Activated CD4-positive, alpha-beta T cell treated with anti-CD3 and anti-CD28 coated beads for 24 hours (primary cell): Measurements from ENCODE around the gene CLTCL1.
A peak's percentile ranks its signal among the peaks of the same experiment; 100 is the strongest.

ENCODE experiments used
- DNase-seq, 2 donors: peaks; one replicate each; pipeline ENCODE4 v3.0.0-alpha.2; 2020; ENCODE audit warnings: low read depth in 2 of 2

The CLTCL1 gene

DNA sequence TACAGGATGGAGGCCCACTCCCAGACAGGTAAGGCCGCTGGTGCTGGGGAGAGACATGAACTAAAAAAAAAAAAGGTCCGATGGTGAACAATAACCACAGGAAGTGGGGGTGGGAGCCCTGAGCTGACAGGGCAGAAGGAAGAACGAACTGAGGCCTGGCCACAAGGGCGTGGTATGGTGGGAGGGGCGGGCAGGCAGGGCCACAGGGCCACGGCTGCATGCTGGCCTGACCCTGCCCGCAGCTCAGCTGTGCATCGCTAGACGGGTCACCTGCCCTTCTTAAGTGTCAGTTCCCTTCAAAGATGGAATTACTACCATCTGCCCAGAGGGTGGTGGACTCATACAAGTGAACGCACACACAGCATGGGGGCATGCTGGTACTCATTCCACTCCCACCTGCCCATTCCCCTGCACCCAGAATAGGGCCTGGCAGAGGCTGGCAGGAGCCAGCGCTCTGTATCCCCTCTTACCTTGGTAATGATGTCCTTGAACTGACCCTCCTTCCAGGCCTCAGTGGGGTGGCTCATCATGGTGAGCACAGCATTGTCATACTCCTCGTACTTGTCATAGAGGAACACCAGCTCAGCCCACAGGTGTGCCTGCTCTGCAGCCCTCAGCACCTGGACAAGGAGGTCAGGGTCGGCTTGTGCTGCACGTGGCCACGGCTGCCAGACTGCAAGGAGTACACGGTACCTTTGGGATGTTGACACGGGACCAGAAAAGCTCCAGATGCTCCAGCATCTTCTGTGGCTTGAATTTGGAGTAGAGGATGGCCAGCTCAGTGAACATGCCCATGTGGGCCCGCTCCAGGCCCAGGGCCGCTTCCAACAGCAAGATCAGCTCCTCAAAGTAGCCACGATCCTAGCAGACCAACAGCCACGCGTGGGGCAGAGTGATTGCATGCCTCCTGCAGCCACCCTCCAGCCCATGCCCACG lies 95.5 kb downstream of the CLTCL1 start:
- DNase-seq, result no peak

DNA sequence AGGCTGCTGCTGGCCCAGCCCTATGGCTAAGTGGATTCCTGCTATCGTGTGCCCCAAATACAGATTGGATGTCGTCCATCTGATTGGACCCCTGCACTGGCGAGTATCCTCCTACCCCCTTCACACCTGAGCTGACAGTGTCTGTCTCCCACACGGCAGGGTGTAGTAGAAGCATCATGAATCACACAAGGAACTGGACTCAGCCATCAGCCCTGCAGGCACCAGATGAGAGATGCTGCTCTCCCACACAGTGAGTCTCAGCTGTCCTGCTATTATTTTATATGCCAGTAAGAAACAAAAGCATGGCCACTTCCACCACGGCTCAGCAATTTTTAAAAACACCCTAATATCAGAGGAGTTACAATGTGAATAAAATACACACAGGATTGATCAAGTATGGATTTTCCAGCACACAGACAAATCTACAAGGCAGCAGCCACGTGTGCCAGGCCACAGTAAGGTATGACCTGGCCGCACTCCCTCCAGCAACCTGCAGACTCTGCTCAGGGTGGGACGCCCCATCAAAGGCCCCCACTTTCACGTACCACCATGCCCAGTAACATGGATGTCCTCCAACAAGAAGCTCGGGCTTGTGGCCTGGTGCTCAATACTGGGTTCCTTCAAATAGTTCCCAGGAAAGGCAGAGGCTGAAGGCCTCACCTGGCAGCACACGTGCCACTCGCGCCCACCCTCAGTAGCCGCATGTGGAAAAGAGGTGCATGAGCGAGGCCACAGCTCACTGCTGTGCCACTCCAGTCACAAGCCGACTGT lies 96.6 kb downstream of the CLTCL1 start:
- no peak for DNase-seq

GRCh38 chr22:19193879-19194278 lies 97.6 kb downstream of the CLTCL1 start:
- DNase-seq, result no peak

DNA sequence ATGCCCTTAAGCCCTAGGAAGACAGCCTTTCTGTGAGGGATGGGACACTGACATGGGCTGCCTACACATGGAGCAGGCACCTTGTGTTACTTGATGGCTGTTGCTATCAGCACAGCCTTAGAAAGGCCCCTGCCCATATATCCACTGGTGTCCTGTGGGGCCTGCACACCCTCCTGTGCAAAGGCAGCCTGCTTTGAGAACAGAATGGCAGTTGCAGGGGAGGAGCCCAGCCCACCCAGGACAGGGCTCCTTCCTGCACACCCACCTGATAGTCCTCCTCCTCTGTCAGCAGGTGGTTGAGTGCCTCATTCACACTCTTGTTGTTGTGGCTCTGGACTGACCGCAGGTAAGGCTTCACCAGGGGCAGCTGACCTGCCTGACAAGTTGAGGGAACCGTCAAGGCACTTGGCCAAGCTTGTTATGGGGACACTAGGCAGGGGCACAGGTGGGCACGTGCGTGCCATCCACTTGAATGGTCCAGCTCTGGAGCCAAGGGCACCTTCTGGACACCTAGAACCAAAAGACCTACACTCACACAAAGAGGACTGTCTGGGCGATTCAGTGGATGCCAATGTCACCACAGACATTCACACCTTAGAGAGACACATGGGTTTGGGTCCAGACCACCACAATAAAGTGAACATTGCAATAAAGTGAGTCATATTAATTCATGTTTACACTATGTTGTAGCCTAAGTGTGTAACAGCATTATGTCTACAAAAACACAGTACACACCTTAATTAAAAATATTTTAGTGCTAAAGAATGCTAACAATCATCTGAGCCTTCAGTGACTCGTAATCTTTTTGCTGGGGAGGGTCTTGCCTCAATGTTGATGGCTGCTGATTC lies 103.6 kb downstream of the CLTCL1 start:
- DNase-seq, result no peak

- DNase-seq, result no peak
Measured at GRCh38 chr22:19184276-19184997, 107.1 kb downstream of the CLTCL1 start.

DNA sequence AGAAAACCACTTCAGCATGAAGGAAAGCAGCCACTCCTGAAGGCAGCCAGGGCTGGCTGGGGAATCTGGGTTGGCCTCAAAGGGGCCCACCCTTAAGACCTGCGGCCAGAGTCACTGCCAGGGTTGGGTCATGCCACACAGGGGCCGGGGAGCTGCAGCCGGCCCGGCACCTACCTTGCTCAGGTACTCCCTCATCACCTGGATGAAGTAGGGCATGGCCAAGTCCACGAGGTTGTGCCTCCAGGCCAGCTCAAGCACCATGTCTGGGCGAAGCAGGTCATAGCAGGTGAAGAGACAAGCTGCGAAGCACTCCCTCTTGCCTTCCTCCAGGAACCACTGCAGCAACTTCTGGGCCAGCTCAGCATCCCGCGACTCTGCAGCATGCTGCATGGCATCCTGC lies 108.3 kb downstream of the CLTCL1 start:
- no peak for DNase-seq

DNA sequence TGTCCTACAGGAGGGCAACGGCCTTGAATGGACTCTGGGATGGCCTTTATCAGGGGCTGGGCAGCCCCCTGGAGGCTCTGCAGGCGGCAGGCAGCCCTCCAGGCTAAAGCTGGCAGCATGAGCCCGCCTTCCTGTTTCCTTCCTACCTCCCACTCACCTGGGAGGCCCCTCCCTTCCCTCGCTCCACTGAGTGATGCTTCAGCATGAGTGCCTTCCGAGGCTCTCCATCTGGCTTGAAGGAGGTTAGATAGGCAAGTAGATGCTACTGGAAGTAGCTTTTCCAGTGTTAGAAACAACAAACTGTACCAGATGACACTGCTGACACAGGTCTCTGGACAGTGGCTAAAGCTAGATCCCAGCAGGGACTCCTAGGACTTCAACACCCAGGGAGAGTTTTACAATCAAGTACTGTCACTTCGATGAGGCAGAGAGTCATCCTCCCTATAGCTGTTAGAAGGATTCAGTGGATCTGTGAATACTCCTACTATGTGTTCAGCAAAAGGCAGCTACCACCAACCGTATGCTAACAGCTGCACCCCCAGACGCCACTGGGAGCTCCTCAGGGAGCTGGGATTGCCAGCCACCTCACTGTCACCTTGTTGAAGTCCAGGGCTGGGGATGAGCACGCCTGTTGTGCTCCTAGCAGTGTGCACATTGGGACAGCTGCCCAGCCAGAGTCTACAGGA lies 108.9 kb downstream of the CLTCL1 start:
- DNase-seq, result no peak

DNA sequence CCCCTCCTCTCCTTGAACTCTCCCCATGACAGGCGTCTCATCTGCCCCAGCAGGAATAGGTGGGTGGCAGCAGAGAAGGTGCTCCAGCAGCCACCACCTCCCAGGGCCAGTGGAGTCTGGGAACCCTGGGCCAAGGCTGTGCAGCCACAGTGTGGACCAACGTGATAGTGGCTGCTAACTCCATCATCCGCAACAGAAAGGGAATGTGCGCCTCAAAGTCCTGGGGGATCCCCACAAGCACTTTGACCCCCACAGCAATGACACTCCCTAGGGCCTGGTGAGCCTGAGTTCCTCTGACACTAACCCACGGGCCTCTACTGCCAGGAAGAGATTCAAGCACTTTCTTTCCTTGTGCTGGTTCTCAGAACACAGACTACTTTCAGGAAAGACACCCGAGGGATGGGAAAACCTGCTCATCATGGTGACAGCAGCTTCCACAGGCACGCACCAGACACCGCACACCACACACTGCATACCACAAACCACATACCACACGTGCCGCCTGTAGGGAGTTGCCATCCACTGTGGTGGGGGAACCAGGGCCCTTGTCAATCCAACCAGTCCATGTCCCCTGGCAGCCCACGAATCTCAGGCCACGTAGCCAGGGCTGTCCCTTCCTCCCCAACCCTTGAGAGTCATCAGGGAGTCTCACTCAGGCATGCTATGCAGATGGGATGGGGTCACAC lies 109.6 kb downstream of the CLTCL1 start:
- peak in 1 of 2 donors; percentile 38 for DNase-seq

GRCh38 chr22:19180740-19181410 lies 110.6 kb downstream of the CLTCL1 start:
- no peak for DNase-seq

DNA sequence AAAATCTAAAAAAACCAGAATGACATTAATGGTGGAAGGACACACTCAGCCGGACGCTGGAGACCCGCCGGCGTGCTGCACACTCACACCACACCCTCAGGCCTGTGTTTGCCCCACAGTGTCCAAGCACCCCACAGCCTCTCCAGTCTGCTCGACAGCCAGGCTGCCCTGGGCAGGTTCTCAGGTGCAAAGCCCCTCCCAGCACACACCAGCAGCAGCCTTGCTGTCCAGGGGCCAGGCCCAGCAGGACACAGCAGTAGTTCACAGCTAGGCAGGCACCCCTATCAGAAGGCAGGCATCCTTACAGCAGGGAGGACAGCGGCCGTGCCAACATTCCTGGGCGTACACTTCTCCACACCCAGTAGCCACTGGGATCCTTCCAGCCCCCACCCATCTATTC lies 111.3 kb downstream of the CLTCL1 start:
- DNase-seq, result no peak

DNA sequence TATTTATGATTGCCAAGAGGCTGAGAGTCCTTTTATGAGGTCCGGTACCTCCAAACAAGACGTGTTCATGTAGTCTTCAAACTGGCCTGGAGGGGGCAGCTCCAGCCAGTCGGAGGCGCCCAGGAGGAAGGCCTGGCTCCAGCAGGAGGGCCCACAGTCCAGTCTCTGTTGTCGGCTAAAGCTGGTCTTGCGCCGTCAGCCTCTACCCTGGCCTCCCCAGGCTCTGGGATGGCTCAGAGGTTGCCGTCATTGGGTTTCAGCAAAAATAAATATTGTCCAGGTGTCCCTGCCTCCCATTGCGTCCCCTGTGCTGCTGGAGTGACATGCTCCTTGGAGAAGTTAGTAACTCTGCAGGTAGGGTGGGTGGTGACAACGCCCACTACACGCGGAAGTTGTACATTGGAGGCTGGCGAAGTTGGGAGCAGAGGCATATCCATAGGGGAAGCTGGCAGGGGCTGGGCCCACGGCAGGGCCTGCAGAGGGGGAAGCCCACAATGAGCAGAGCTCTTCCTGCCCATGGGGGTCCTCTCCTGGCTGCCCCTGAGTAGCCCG lies 111.9 kb downstream of the CLTCL1 start:
- no peak for DNase-seq

DNA sequence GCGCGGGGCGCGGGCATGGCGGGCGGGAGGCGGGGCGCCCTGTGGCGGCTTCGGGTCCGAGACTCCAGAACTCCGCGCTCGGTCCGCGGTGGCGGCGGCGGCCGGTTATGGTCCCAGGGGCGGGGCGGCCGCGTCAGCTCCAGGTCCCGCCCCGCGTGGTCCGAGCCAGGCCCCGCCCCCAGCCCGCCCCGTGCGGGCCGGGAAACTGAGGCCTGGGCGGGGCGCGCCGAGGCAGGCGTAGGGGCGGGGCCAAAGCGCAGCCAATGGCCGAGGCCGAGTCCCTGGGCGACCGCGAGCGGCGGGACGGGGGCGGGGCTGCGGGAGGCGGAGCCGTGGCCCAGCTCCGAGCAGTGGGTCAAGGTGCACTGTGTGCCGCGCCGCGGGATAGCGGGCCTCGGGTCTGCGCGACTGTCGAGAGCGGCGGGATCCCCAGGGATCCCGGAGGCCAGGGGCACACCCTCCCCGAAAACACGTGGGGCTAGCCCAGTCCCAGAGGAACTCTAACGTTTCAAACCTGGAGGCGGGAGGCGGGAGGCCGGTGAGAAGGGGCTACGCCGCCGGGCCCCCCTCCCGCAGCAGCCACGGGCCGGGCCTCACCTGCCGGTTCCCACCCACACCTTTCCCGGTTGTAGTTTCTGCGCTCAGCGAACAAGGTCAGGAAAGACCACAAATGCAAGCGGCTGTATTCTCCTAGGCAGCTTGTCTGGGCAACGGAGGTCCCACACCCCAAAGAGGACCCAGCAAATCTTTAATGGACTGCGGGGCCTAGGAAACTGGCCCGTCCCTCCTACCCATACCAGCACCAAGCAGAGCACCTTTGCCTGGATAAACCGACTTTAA lies 112.6 kb downstream of the CLTCL1 start, which contains the start of gene SLC25A1:
SLC25A1 (minus strand) TSS at position 80 of the 840 bp plus-strand sequence; CDS start at position 17, 63 bp downstream.
- DNase-seq, result peak; percentile 83 to 89

- DNase-seq, result peak in 1 of 2 donors; percentile 31
Measured at GRCh38 chr22:19178065-19178656, 113.4 kb downstream of the CLTCL1 start.

DNA sequence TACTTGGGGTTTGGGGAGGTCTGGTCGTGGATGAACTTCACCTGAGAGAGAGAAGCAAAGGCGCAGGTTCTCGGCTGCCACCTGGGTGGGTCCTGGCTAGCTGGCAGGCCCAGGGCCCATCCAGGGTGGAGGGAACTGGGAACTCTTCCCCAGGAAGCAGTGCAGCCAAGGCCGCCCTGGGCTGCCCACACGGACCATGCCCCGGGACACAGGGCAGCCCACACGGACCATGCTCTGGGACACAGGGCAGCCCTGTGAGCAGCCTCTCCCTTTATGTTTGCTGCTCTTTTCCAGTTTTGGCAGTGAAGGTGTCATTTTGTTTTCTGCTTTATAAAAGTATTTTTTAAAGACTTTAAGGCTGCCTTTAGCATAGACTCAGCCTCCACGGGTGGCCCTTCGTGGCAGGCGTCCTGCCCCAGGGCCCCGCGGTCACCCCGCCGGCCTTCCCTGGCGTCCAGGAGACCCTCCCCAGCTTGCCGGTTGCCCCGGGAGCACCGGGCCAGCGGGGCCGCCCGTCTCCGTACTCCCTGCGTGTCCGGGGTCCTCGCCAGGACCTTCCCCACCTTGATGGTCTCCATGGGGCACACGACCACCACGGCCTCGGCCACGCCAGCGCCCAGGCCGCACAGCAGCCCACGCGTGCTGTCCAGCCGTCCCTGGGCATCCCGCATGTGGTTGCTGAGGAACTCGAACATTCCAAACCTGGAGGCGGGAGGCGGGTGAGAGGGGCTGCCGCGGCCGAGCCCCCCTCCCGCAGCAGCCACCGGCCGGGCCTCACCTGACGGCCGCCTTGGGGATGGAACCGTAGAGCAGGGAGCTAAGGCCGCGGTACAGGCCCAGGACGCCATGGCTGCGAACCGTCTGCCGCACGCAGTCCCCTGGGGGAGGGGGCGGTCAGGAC lies 114.1 kb downstream of the CLTCL1 start:
- DNase-seq, result no peak

GRCh38 chr22:19176732-19177131 lies 114.8 kb downstream of the CLTCL1 start:
- no peak for DNase-seq

DNA sequence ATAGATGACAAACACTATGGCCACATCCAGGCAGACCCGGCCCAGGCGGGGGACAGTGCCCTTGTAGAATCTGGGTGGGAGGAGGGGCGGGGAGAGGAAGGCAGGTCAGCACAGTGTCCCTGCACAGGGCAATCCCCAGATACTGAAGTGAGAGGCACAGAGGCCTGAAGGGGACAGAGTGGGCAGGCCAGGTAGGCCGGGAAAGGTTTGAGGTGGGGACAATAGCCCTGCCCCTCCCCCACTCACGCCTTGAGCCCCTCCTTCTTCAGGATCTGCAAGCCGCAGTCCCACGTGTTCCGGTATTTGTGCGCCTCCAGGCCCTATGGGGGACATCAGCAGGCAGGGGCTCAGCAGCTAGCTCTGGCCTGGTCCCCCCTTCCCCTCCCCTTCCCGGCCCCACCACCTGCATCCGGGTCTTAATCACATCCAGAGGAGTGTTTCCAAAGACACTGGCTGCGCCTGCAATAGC lies 115.3 kb downstream of the CLTCL1 start:
- no peak for DNase-seq
